Fibroblast of the aortic adventitia (primary cell): ENCODE data around the gene PIK3CG. TPM values are rescaled to one million over a fixed set of nuclear protein-coding genes. Genes with fewer than 3 reads are reported as not detected.
"Not testable (repeated sequence)": the region's sequence is repeated elsewhere in the genome, so short reads cannot be mapped to it uniquely, and the experiment has no call there.

Experiments
- DNase-seq: peaks from one replicate; pipeline ENCODE4 v3.0.0-alpha.2; 2010; ENCODE audit warnings: low read depth
- H3K4me3 ChIP-seq: 2 replicates; pipeline ENCODE4 v1.5.1; 2011; ENCODE audit warnings: low read depth, mild to moderate bottlenecking, control low read depth, low read length, moderate library complexity
- total RNA-seq: library from RNA; depleted of rRNA; stranded (reverse); fragments of >200 nt; gene quantifications from 2 replicates; pipeline ENCODE4 v1.2.3, GENCODE V29; 2012; ENCODE audit warnings: low replicate concordance
- TF ChIP-seq, protein P1 (sequence below): IDR thresholded peaks from 2 replicates; pipeline ENCODE4 v1.5.1; 2011; ENCODE audit warnings: mild to moderate bottlenecking, low read length, control low read depth, inconsistent platforms; ENCODE audit not compliant: insufficient read depth

Gene PIK3CG
- total RNA-seq, 1 donor: not detected

DNA sequence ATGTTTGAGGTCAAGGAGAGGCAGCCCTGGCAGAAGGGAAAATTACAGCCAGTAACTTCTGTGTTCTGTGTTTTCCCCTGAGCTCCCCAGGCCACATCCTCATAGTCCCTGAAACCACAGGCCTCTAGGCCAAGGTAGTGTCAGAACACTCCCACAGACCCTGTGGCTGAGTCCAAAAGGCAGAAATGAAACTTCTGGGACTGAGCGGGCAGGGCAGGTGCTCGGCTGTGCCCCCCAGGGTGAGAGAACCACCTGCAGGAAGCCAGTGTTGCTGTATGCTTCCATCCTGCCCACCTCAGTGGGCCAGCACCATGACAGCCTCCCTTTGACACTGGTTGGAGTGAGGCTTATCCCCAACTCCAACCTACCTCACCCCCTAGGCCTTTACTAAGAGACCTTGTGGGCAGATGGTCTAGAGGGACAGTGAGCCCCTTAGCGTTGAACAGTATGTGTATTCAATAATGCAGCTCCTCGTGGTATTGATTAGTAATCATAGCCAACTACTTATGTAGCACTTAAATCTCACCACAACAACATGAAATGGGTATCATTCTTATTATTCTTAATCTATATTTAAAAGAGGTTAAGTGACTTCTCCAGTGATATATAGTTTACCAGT, 30.3 kb downstream of the PIK3CG start:
- DNase-seq: no peak

DNA sequence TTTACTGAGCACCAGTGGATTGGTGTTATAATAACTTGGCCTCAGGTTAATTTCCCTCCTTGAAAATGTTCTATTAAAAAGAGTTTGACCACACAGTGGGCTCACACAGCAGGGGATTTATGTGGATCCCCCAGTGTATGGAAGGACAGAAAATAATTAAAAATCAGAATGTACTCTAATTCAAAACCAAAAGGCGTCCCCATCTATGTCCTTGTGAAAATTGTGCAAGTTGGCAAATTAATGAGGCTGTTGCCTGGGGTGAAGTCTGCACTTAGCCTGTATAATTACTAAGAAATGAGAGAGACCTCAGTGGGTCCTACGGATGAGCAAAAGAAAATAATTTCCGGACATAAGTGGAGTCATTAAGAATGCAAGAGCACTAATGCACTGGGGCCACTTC, 31.1 kb downstream of the PIK3CG start:
- H3K4me3 ChIP-seq: no peak overlapping the region
- TF ChIP-seq, protein P1, sequence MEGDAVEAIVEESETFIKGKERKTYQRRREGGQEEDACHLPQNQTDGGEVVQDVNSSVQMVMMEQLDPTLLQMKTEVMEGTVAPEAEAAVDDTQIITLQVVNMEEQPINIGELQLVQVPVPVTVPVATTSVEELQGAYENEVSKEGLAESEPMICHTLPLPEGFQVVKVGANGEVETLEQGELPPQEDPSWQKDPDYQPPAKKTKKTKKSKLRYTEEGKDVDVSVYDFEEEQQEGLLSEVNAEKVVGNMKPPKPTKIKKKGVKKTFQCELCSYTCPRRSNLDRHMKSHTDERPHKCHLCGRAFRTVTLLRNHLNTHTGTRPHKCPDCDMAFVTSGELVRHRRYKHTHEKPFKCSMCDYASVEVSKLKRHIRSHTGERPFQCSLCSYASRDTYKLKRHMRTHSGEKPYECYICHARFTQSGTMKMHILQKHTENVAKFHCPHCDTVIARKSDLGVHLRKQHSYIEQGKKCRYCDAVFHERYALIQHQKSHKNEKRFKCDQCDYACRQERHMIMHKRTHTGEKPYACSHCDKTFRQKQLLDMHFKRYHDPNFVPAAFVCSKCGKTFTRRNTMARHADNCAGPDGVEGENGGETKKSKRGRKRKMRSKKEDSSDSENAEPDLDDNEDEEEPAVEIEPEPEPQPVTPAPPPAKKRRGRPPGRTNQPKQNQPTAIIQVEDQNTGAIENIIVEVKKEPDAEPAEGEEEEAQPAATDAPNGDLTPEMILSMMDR: no peak
- DNase-seq: no peak

More for the DNA sequence above, 30.3 kb downstream of the PIK3CG start:
- TF ChIP-seq, protein P1: no peak
- no peak overlapping the region for H3K4me3 ChIP-seq

DNA sequence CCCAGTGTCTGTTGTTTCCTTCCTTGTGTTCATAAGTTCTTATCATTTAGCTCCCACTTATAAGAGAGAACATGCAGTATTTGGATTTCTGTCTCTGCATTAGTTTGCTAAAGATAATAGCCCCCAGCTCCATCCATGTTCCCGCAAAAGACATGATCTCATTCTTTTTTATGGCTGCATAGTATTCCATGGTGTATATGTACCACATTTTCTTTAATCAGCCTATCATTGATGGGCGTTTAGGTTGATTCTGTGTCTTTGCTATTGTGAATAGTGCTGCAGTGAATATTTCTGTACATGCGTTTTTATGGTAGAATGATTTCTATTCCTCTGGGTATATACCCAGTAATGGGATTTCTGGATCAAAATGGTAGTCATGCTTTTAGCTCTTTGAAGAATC, 32.5 kb downstream of the PIK3CG start:
- not testable (repeated sequence) for DNase-seq, H3K4me3 ChIP-seq

DNA sequence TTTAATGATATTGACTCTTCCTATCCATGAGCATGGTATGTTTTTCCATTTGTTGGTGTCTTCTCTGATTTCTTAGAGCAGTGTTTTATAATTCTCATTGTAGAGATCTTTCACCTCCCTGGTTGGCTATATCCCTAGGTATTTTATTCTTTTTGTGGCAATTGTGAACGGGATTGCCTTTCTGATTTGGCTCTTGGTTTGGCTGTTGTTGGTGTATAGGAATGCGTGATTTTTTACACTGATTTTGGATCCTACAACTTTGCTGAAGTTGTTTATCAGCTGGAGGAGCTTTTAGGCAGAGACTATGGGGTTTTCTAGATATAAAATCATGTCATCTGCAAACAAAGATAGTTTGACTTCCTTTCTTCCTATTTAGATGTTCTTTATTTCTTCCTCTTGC, 33.9 kb downstream of the PIK3CG start:
- DNase-seq, H3K4me3 ChIP-seq: not testable (repeated sequence)

DNA sequence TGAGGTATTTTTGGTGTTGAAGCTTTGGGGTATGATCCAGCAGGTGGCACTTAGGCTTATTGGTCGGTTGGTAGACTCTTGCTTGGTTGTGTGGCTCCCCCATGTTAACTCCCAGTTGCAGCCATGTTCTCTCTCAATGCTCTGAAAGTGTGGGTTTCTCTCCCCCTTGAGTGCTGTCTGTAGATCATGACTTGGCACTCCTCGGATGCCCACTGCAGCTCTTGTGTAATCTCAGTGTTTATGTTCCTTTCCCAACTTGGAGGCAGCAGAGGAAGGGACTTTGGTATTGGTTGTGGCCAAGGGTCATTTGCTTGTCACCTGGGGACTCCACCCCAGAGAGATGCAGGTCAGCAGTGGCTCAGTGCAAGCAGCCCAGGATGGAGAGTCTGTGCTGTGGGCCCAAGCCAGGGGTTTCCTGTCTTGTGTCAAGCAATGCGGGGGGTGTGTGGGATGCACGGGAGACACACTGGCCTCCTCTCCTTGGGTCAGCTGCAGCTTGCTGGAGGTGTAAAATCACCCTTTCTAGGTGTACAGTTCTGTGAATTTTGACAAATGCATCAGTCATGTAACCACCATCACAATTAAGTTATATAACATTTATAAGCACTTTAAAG, 36.9 kb downstream of the PIK3CG start:
- TF ChIP-seq, protein P1: no peak
- no peak overlapping the region for H3K4me3 ChIP-seq
- DNase-seq: no peak

DNA sequence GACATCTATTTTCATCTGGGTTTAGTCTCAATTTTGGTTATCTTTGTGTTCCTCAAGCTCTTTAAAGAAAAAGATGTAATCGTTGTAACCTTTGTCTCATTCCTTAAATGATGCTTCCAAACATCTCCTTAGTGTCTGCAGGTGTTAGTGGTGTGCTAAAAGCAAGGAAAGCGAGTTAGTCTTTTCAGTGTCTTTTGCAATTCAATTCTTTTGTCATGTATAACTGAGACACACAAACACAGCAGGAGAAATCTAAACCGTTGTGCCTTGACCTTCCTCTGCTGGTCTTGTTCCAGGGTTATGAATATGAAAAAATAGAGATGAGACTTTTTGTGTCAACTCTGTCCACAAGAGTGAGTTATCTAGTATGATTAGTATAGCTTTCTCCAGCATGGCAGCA, 40.7 kb downstream of the PIK3CG start:
- DNase-seq: no peak
- TF ChIP-seq, protein P1: no peak
- no peak overlapping the region for H3K4me3 ChIP-seq

DNA sequence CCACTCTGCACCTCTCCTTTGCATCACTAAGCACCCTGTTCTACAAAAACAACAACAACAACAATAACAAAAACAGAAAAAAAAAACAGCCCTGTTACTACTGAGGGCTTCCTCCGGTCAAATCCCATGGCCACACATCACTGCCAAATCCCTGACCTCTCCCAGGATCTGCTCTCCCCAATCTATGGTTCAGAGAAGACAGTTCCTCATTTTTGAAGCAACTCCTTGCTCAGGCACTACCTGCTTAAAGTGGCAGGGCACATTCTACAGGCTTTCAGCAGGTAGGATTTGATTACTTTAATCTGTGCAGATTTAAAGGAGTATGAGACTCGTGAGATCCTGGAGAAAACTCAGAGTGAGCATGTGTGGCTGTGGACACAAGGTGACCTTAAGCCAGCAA, 46.9 kb downstream of the PIK3CG start:
- TF ChIP-seq, protein P1: no peak
- H3K4me3 ChIP-seq: no peak overlapping the region
- no peak for DNase-seq

DNA sequence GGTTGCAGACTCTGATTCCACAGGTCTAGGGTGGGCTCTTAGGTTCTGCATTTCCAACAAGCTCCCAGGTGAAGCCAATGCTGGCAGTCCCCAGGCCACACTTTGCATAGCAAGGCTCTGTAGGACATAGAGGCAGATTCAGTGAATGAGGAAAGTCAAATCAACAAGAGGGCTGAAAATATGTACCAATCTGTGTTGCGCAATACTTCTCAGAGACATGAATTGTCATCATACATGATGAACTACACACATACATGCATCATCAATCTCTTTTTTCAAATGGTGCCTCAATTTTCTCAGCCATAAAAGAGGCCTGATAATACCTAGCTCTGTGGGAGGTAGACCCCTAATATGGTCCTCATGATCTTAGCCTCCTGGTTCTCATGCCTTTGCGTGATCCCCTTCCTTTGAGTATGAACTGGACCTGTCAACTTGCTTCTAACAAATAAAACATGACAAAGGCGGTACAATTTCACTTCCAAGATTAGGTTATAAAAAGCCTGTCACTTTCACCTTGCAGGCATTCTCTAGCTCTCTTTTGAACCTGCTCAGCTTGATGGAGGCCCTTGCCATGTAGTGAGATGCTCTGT, 49.0 kb downstream of the PIK3CG start:
- no peak for DNase-seq
- no peak overlapping the region for H3K4me3 ChIP-seq
- TF ChIP-seq, protein P1: no peak
